HCT116 (cell line): ENCODE measurements around the gene ERVFRD-1.

ENCODE experiments used
- CEBPB ChIP-seq: IDR thresholded peaks from 2 replicates; pipeline ENCODE4 v1.6.1; 2012; ENCODE audit warnings: low read depth
- EZH2 ChIP-seq: fragments of 200-600 bp; sonication (generic); IDR thresholded peaks from 2 replicates; pipeline ENCODE4 v1.6.1; 2017; ENCODE audit warnings: antibody characterized with exemption, mixed run types
- EZH2phosphoT487 ChIP-seq: fragments of 200-600 bp; IDR thresholded peaks from 2 replicates; pipeline ENCODE4 v1.6.1; 2018; ENCODE audit warnings: antibody characterized with exemption, borderline replicate concordance
- MAX ChIP-seq: IDR thresholded peaks from 2 replicates; pipeline ENCODE4 v1.6.1; 2012
- POLR2A ChIP-seq: IDR thresholded peaks from 2 replicates; pipeline ENCODE4 v1.7.0; 2011; ENCODE audit warnings: borderline replicate concordance; ENCODE audit not compliant: insufficient read depth, insufficient read length; ENCODE audit errors: extremely low read depth
- RAD21 ChIP-seq: IDR thresholded peaks from 2 replicates; pipeline ENCODE4 v1.6.1; 2012; ENCODE audit warnings: low read depth, mild to moderate bottlenecking
- REST ChIP-seq: IDR thresholded peaks from 2 replicates; pipeline ENCODE4 v1.6.1; 2012; ENCODE audit warnings: low read depth
- SIN3A ChIP-seq: IDR thresholded peaks from 2 replicates; pipeline ENCODE4 v1.6.1; 2012; ENCODE audit warnings: low read depth
- TF ChIP-seq, protein P1 (sequence below), 3 experiments: fragments of 200-600 bp in 1 of 3; sonication (generic) in 1 of 3; IDR thresholded peaks in 2 of 3; conservative IDR thresholded peaks in 1 of 3; 2 replicates each; pipeline ENCODE4 v1.5.1; 2012 to 2017; ENCODE audit warnings: low read depth in 2 of 3, low read length in 2 of 3, antibody characterized with exemption in 1 of 3, borderline replicate concordance in 1 of 3, control low read depth in 1 of 3, mild to moderate bottlenecking in 1 of 3, mixed read lengths in 1 of 3, mixed run types in 1 of 3, moderate library complexity in 1 of 3; ENCODE audit not compliant: insufficient read depth in 1 of 3
- TF ChIP-seq, protein P2 (sequence below): IDR thresholded peaks from 2 replicates; pipeline ENCODE4 v1.6.1; 2012

- TF ChIP-seq, protein P1, sequence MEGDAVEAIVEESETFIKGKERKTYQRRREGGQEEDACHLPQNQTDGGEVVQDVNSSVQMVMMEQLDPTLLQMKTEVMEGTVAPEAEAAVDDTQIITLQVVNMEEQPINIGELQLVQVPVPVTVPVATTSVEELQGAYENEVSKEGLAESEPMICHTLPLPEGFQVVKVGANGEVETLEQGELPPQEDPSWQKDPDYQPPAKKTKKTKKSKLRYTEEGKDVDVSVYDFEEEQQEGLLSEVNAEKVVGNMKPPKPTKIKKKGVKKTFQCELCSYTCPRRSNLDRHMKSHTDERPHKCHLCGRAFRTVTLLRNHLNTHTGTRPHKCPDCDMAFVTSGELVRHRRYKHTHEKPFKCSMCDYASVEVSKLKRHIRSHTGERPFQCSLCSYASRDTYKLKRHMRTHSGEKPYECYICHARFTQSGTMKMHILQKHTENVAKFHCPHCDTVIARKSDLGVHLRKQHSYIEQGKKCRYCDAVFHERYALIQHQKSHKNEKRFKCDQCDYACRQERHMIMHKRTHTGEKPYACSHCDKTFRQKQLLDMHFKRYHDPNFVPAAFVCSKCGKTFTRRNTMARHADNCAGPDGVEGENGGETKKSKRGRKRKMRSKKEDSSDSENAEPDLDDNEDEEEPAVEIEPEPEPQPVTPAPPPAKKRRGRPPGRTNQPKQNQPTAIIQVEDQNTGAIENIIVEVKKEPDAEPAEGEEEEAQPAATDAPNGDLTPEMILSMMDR (IDR thresholded peaks at IDR 0.05 in 2 of 3, conservative IDR thresholded peaks at IDR 0.05 in 1 of 3; ENCODE audit: borderline replicate concordance in 1 of 3, insufficient read depth in 1 of 3, low read depth in 2 of 3, low read length in 2 of 3) = no peak
- TF ChIP-seq MAX (no peak), RAD21 (no peak), SIN3A (no peak), EZH2phosphoT487 (no peak), CEBPB (no peak), POLR2A (no peak), REST (no peak), EZH2 (no peak)
- TF ChIP-seq, protein P2, sequence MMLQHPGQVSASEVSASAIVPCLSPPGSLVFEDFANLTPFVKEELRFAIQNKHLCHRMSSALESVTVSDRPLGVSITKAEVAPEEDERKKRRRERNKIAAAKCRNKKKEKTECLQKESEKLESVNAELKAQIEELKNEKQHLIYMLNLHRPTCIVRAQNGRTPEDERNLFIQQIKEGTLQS = no peak
Measured at GRCh38 chr6:11152581-11152980, 41.1 kb upstream of the ERVFRD-1 start.
